GM19025 (cell line): Measurements from ENCODE around the gene KCNJ16.
A peak's percentile ranks its signal among the peaks of the same experiment; 100 is the strongest.

Source experiments
- ATAC-seq: cut with Tn5 transposase; IDR thresholded peaks from one replicate; pipeline ENCODE4 v1.9.1; 2021; ENCODE audit warnings: mild to moderate bottlenecking, low read depth, moderate library complexity; ENCODE audit not compliant: unreplicated experiment

The KCNJ16 gene

DNA sequence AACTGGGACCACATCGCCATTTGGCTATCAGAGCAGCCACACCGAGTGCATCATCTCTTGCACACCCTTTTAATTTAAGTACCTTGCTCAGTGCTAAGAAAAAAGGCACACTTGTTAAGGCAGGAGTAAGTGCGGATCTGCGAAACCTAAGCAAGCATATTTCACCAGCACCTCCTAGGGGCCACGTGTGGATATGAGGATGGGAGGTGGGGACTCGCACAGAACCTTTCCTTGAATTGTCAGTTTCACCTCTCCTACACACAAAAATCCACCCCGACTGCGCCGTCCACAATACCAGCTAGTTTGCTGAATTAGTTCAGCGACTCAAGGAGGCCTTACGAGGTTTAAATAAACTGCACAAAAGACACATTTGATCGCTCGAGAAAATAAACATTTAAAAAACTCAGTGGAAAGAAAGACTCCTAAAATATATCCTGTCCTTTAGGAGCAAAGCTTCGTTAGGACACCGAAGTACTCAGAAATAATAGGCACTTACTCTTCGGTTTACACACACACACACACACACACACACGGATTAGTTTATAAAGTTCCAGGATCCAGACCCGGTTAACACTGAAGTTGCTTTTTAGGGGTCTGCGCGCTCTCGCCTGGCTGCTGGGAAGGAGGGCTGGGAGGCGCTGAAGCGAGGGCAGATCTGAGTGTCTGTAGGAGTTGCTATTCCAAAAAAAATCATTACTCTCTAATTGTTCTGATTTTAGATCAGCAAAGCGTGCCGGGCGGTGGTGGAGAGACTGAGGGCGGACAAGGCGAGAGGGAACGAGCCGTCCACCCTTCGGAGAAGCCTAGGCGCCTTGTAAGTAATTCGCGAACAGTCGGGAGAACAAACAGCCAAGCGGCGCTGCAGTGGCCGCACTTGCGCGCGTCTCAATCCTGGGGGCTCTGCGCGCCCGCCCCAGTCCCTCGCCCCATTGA is 93.3 kb downstream of the KCNJ16 start:
- peak; percentile 14 for ATAC-seq

DNA sequence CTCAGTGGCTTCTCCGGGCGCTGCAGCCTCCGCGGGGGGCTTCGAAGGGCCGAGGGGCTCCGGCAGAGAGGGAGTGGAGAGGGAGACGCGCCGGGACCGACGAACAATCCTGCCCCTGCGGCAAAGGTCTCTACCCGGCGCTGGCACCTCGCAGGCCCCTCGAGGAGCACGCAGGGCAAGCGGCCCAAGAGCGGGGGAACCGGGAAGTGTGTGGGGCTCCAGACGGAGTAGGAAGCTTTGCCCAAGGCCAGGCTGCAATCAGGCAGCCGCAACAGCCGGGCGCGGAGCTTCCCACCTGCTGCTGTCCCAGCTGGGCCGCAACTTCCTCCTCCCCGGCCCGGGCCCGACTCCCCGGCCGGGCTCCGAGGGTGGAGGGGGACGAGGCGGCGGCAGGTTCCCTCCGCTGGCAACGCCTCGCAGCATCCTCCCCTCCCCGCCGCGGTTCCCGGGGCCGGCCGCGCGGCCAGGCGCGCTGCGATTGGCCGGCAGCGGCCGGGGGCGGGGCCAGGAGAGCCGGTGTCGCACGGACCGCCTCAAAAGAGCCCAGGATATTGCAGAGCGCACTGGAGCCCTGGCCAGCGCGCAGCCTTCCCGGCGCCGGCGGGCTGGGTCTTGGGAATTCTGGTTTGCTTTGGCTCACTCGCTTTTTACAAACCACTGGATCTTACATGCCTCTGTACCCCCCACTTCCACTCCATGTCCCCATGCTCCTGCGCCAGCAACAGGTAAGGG is 94.1 kb downstream of the KCNJ16 start, which contains the start of gene KCNJ2:
Gene KCNJ2, plus strand, starts transcription at position 556 of the 732 bp plus-strand sequence. CDS start 5,508 bp downstream, outside the sequence.
- peak; percentile 97 for ATAC-seq

DNA sequence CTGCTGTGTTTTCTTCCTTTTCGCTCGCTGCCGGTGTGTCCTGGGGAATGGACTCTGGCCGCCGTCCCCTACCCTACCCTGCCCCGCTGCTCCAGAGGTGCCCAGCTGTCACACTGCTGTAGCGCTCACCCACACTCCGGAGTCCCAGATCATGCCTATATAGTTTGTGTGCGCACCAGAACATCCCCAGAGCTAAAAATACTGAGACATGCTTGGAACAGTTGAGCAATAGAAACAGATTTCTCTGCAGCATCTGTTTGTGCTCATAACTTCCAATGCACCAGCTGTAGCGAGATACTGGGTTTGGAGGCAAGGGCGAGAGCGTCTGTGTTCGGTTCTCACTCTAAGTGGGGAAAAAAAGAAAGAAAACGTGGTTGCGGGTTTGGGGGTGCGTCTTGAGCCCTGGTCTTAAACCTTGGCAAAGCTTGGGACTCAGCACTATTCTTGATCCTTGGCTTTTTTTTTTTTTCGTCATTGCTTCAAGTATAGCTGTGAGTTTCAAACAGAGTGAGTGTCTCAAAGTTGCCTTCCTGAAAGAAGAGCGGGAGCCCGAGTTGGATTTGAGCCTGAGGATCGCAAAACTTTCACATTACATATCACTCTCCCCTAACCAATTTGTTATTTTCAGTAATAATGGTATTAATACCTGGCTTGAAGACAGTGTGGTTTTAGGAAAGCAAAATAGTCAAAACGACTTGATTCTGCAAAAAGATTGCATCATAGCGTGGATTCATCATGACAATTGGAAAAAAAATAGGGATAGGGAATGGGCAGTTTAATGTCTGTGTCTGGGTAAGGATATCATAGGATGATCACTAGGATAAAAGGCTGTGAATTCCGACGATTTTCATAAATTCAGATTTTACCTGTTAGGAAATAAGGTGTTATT is 94.9 kb downstream of the KCNJ16 start:
- ATAC-seq, result peak; percentile 7

DNA sequence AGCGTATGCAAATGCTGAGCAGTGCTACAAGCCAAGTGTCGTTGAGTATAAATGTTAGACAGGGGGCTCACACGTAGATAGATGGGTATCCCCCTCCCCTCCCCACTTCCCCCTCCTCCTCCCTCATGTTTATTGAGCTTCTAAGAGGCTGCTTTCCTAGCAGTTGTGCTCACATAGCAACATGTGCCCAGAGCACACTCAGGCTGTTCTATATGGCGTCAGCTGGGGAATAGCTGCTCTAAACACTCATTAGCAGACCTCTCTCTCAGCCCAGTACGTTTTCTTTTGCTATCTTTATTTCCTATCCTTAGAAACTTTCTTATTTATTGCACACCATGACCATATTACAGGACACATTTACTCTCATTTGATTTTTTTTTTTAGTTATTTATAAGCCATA is 96.1 kb downstream of the KCNJ16 start:
- no peak for ATAC-seq

DNA sequence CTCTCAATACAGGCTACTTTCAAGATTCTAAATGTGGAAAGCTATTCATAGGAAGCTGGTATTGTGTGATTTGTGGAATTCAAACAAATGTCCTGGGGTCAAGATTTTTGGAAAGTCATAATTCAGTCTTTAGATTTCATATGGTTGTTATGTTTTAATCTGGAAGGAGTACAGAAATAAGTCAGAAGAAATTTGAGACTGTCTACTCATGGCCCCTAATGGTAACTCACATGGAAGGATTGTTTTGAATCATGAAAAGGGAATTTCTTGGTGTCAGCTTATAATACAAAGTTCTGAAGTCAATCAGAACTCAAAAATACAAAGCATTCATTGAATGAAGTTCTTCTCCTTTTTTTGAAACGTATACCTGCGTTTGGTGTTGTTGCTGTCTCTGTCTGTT is 97.4 kb downstream of the KCNJ16 start:
- ATAC-seq, result no peak

DNA sequence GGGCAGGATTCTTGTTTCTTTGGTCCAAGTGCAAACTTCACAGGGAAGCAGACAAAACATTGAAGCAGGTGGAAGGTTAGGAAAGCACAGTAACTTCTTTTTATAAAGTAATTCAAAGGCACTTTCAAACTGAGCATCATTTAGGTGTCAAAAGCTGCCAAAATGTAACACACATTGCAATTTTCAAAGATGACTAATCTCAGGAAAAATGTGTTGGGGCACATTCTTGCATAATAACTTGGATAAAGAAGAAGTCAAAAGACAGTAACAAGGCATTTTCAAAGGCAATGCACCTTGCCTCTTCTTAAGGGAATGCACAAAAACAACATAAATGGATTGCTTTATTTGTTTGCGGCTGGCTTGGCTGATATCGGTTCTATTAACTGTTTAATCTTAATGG is 97.9 kb downstream of the KCNJ16 start:
- no peak for ATAC-seq

DNA sequence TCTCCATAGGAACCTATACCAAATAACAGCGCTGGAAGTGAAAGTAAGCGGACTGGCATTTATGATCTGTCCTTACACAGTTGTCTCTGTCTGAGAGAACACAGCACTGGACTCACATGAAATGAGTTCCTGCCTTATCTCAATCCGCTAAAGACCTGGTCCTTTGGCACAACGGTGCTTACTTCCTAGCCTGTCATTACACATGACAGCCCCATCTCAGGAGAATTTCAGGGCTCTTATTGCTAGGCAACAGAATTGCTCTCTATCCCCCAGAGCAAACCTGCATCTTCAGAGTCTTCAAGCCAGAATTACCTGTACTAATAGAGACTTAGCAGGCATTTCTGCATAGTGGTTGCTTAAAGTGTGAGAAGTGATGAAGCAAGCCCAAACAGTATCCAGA is 98.7 kb downstream of the KCNJ16 start:
- no peak for ATAC-seq

DNA sequence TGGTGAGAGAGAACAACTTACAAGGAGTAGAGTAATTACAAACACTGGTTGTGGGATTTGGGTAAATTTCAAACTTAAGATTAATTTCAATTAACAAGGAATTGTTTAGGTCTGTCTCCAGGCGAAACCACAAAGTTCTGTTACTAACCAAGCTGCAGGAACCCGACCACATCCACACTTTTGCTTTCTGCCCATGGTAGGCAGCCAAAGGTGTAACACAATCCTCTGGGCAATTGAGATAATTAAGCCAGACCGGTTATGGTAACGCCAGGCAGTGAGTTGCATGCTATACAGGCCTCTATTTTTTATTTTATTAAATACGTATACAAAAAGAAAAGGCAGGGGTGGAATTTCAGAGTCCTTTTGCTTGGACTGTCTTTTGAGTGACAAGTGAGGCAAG is 106.4 kb downstream of the KCNJ16 start:
- ATAC-seq, result no peak

DNA sequence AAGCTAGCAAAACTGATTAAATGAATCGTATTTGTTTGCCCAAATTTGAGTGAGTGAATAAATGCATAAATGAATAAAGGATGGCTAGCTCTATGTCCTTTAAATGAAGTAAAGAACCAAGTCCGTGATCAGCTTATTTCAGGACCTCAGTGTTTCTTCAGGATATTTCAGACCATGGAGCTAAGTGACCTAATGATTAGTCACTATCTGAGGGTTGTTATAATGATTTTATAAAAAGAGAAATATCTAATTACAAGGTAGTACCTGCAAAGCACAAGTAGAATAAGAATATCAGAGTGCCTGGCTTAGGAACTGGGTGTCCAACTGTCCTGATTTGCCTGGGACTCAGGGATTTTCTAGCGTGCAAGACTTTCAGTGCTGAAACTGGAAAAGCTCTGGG is 106.8 kb downstream of the KCNJ16 start:
- no peak for ATAC-seq

DNA sequence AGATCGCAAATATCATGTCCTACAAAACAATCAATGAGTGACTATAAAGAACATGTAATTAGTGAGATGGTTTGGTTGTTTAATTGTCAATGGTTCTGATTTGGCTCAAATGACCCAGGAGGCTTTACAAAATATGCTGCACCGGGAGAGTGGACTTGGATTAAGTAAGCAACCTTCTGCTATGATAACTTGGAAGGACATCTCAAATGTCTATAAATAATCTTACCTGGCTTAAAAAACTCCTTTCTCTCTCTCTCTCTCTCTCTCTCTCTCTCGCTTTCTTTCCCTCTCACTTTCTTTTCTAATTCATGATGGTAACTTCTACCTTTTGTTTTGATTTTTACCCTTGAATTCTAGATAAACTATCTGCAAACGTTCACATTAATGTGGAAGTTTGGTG is 108.5 kb downstream of the KCNJ16 start:
- ATAC-seq, result no peak

DNA sequence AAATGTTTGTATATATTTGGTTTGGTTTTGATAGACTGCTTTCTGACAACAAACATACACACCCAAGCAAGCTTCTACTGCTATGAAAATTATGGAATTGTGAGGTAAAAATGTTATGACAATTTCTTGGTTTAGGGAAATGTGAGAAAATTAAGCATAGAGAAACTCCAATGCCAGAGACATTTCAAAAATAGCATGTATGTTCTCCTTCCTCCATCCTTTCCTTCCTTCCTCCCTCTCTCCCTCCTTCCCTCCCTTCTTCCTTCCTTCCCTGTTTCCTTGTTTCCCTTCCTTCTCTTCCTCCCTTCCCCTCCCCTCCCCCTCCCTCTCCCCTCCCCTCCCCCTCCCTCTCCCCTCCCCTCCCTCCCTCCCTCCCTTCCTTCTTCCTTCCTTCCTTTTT is 109.2 kb downstream of the KCNJ16 start:
- no peak for ATAC-seq

DNA sequence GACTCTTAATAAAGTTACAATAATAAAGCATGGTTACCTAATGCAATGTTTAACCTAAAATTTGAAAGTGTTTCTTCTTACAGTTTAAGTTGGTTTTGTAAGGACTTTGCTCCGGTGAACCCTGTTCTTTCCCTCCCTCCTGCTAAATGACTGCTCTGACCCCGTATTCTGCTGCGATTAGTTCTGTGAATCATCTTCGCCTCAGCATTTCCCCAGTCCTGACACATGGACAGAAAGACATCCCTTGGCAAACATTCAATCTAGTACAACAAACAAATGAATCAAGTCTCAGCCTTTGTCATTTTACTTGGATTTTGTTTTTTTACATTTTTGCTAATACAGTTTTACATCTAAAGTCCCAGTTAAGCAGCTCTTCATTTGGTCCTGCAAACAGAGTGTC is 109.7 kb downstream of the KCNJ16 start:
- no peak for ATAC-seq
